DOHH2 (cell line): Measurements from ENCODE around the gene LCN10.

Experiments used
- H3F3A ChIP-seq: fragments of 200-600 bp; sonication (generic), shearing (Covaris generic); 2 replicates; pipeline ENCODE4 v1.6.0; 2016; ENCODE audit warnings: antibody characterized with exemption, mild to moderate bottlenecking; ENCODE audit not compliant: control insufficient read depth, insufficient read depth
- H3K27ac ChIP-seq: fragments of 200-600 bp; sonication (generic); 2 replicates; pipeline ENCODE4 v1.5.1; 2014; ENCODE audit warnings: low read depth, mild to moderate bottlenecking, low read length, moderate library complexity
- H3K27me3 ChIP-seq: fragments of 200-600 bp; sonication (generic); 2 replicates; pipeline ENCODE4 v1.6.1; 2014; ENCODE audit warnings: mild to moderate bottlenecking, low read length, mixed read lengths; ENCODE audit not compliant: control insufficient read depth
- H3K36me3 ChIP-seq: fragments of 200-600 bp; sonication (generic); 2 replicates; pipeline ENCODE4 v1.6.1; 2014; ENCODE audit warnings: mild to moderate bottlenecking, low read length, moderate library complexity, mixed read lengths; ENCODE audit not compliant: control insufficient read depth
- H3K4me1 ChIP-seq: fragments of 200-600 bp; sonication (generic); 2 replicates; pipeline ENCODE4 v1.6.1; 2014; ENCODE audit warnings: mild to moderate bottlenecking, low read length, mixed read lengths; ENCODE audit not compliant: control insufficient read depth
- H3K4me2 ChIP-seq: fragments of 200-600 bp; sonication (generic); 2 replicates; pipeline ENCODE4 v1.6.0; 2014; ENCODE audit warnings: mild to moderate bottlenecking, low read length, moderate library complexity
- H3K4me3 ChIP-seq: fragments of 200-600 bp; sonication (generic); 2 replicates; pipeline ENCODE4 v1.5.1; 2014; ENCODE audit warnings: mild to moderate bottlenecking, low read length, mixed read lengths
- H3K79me2 ChIP-seq: fragments of 200-600 bp; sonication (generic); 2 replicates; pipeline ENCODE4 v1.6.1; 2014; ENCODE audit warnings: mild to moderate bottlenecking, low read length, mixed read lengths; ENCODE audit not compliant: control insufficient read depth
- H3K9me2 ChIP-seq: fragments of 200-600 bp; sonication (generic); replicated peaks from 2 replicates; pipeline ENCODE4 v1.6.1; 2014; ENCODE audit warnings: mild to moderate bottlenecking, low read length, mixed read lengths; ENCODE audit not compliant: control insufficient read depth
- H3K9me3 ChIP-seq: fragments of 200-600 bp; sonication (generic); 2 replicates; pipeline ENCODE4 v1.6.1; 2014; ENCODE audit warnings: antibody characterized with exemption, low read length, mixed read lengths; ENCODE audit not compliant: control insufficient read depth, insufficient read depth
- H4K20me1 ChIP-seq: fragments of 200-600 bp; sonication (generic); 2 replicates; pipeline ENCODE4 v1.6.0; 2014; ENCODE audit warnings: low read depth, mild to moderate bottlenecking, antibody characterized with exemption, low read length, moderate library complexity; ENCODE audit not compliant: control insufficient read depth, insufficient read depth
- EZH2phosphoT487 ChIP-seq: fragments of 200-600 bp; sonication (generic); IDR thresholded peaks from 2 replicates; pipeline ENCODE4 v1.6.1; 2017; ENCODE audit warnings: borderline replicate concordance, mild to moderate bottlenecking, antibody characterized with exemption, low read length, moderate library complexity, mixed read lengths
- TF ChIP-seq, protein P1 (sequence below): fragments of 200-600 bp; sonication (generic); IDR thresholded peaks from one replicate; pipeline ENCODE4 v1.5.1; 2014; ENCODE audit warnings: antibody characterized with exemption, mild to moderate bottlenecking, low read depth, low read length; ENCODE audit not compliant: poor library complexity, severe bottlenecking

Gene LCN10

DNA sequence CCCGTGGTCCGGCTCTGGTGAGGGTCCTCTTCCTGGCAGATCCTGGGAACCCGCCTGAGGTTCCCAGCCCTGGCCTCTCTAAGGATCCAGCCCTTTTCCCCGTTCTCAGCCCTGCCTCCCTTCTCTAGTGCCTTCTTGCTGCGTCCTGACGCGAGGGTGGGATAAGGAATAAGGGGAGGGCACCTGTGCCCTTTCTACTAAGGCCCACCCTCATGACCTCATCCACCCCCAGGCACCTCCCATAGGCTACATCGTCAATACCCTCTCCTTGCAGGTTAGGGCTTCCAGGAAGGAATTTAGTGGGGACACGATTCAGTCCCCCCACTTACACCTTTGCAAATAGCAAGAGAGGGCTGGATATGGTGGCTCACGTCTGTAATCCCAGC lies 41.1 kb downstream of the LCN10 start:
- Histone ChIP-seq H3F3A (no peaks in the 10 kb centered on the region), H4K20me1 (no peaks in the 10 kb centered on the region), H3K79me2 (no peaks in the 10 kb centered on the region), H3K27me3 (peaks cover 22% of the 10 kb centered on the region), H3K4me1 (peaks cover 59% of the 10 kb centered on the region), H3K4me3 (peak overlapping the region; percentile 61), H3K27ac (peak overlapping the region; percentile 36; the same call in 1 of the 2 replicates), H3K9me3 (no peaks in the 10 kb centered on the region), H3K4me2 (peak overlapping the region; percentile 68), H3K9me2 (no peaks in the 10 kb centered on the region), H3K36me3 (no peaks in the 10 kb centered on the region)
- TF ChIP-seq, protein P1, sequence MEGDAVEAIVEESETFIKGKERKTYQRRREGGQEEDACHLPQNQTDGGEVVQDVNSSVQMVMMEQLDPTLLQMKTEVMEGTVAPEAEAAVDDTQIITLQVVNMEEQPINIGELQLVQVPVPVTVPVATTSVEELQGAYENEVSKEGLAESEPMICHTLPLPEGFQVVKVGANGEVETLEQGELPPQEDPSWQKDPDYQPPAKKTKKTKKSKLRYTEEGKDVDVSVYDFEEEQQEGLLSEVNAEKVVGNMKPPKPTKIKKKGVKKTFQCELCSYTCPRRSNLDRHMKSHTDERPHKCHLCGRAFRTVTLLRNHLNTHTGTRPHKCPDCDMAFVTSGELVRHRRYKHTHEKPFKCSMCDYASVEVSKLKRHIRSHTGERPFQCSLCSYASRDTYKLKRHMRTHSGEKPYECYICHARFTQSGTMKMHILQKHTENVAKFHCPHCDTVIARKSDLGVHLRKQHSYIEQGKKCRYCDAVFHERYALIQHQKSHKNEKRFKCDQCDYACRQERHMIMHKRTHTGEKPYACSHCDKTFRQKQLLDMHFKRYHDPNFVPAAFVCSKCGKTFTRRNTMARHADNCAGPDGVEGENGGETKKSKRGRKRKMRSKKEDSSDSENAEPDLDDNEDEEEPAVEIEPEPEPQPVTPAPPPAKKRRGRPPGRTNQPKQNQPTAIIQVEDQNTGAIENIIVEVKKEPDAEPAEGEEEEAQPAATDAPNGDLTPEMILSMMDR: no peak
- no peak for TF ChIP-seq EZH2phosphoT487

DNA sequence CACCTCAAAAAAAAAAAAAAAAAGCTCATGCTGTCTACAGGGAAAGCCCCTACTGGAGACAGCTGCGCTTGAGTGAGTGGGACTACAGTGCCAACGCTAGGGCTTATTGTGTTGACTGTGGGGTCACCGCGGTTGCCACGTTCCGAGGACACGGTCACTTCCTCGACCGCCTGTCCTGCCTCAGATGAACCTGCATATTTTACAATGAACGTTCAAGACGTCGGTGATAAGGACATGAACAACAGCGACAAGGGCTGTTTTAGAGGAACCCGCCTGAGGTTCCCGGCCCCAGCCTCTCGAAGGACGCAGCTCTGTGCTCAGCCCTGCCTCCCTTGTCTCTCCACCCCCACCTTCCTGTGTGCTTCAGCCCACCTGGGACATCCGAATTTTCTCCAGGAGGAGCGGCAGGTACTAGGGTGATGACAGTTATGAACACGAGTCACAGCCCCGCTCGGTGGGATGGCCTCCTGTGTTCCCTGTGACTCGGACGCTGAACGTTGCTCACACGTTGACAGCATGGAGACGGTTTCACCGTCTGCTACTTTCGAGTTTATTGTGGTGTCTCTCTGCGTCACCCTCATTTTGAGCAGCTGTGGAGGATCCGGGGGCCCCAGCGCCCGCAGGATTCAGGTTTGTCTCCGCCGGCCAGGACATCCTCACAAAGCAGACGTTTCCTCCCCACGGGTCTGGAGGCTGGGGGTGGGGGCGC lies 41.6 kb downstream of the LCN10 start:
- H3K4me2 ChIP-seq: peak overlapping the region; percentile 68
- peaks cover 26% of the 10 kb centered on the region for H3K27me3 ChIP-seq
- H3K9me2 ChIP-seq: no peaks in the 10 kb centered on the region
- peak overlapping the region; percentile 36; the same call in 1 of the 2 replicates for H3K27ac ChIP-seq
- peaks cover 64% of the 10 kb centered on the region for H3K4me1 ChIP-seq
- H4K20me1 ChIP-seq: no peaks in the 10 kb centered on the region
- no peaks in the 10 kb centered on the region for H3F3A ChIP-seq
- H3K4me3 ChIP-seq: peak overlapping the region; percentile 61
- H3K36me3 ChIP-seq: no peaks in the 10 kb centered on the region
- TF ChIP-seq, protein P1: peak; percentile 9
- no peak for TF ChIP-seq EZH2phosphoT487
- no peaks in the 10 kb centered on the region for H3K79me2 ChIP-seq
- H3K9me3 ChIP-seq: no peaks in the 10 kb centered on the region

DNA sequence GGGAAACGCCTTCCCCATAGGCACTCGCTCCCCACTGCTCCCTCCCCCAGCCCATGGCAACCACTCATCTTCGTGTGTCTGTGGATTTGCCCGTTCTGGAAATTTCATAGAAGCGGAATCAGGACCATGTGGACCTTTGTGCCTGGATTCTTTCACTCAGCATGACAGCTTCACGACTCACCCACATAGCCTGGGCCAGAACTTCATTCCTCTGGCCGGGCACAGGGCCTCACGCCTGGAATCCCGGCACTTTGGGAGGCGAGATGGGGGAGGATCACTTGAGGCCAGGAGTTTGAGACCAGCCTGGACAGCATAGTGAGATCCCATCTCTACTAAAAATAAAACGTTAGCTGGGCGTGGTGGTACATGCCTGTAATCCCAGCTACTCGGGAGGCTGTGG lies 42.4 kb downstream of the LCN10 start:
- H3K36me3 ChIP-seq: no peaks in the 10 kb centered on the region
- H3K9me2 ChIP-seq: no peaks in the 10 kb centered on the region
- no peak overlapping the region for H3K27ac ChIP-seq
- H3K4me3 ChIP-seq: peak overlapping the region; percentile 61; the same call in 1 of the 2 replicates
- no peaks in the 10 kb centered on the region for H4K20me1 ChIP-seq
- no peaks in the 10 kb centered on the region for H3K79me2 ChIP-seq
- H3K4me1 ChIP-seq: peaks cover 72% of the 10 kb centered on the region
- TF ChIP-seq, protein P1: no peak
- TF ChIP-seq EZH2phosphoT487: no peak
- no peaks in the 10 kb centered on the region for H3K9me3 ChIP-seq
- peak overlapping the region; percentile 68 for H3K4me2 ChIP-seq
- peaks cover 26% of the 10 kb centered on the region for H3K27me3 ChIP-seq
- H3F3A ChIP-seq: no peaks in the 10 kb centered on the region
